ENCODE data around the gene PTPRM. TPM values are rescaled to one million over a fixed set of nuclear protein-coding genes. Genes with fewer than 3 reads are reported as not detected.

Gene PTPRM
- total RNA-seq, 1 experiment from 2014 or later: 6.2 TPM

GRCh38 chr18:7855671-7856070, 288.6 kb downstream of the PTPRM start:
- no peak overlapping the region for H3K56ac ChIP-seq (ENCODE audit: insufficient read length, low read depth, low read length)
- no peak overlapping the region for H3K18ac ChIP-seq (ENCODE audit: insufficient read length, low read depth, low read length)
- H3K23me2 ChIP-seq (ENCODE audit: insufficient read length, low read depth, low read length, poor library complexity, severe bottlenecking): no peaks in the 10 kb centered on the region
- H3T11ph ChIP-seq (ENCODE audit: low read length): no peak overlapping the region
- no peak overlapping the region for H4K8ac ChIP-seq (replicated peaks; ENCODE audit: insufficient read length, low read depth, low read length)
- Mint-ChIP-seq H3K4me3 (no peak overlapping the region), H3K27me3 (ENCODE audit: low read depth) (no peaks in the 10 kb centered on the region), H3K4me1 (no peaks in the 10 kb centered on the region), H3K9me3 (peaks cover 4 to 9% of the 10 kb centered on the region in 2 experiments; a peak in 3 of 5 replicates), H3K36me3 (ENCODE audit: insufficient read depth in 1 of 3, low read depth in 3 of 3) (peaks cover 0 to 2% (median 0%) of the 10 kb centered on the region in 3 experiments; a peak in 2 of 7 replicates), H3K27ac (no peak overlapping the region)
- no peak overlapping the region for H3K4ac ChIP-seq (ENCODE audit: low read depth, low read length)
- no peak overlapping the region for H2BK5ac ChIP-seq (ENCODE audit: insufficient read length, low read length)
- TF ChIP-seq CTCF (conservative IDR thresholded peaks at IDR 0.05): no peak
- no peak overlapping the region for H3K27ac ChIP-seq (ENCODE audit: insufficient read length, low read depth, low read length)
- no peak overlapping the region for H2BK12ac ChIP-seq (ENCODE audit: insufficient read length, low read depth, low read length)
- no peak overlapping the region for H3K14ac ChIP-seq (ENCODE audit: insufficient read depth, low read length)
- H3K9me3 ChIP-seq (ENCODE audit: control insufficient read depth, low read depth, low read length): no peaks in the 10 kb centered on the region
- no peak overlapping the region for H2BK20ac ChIP-seq (ENCODE audit: low read depth, low read length, poor library complexity, severe bottlenecking)
- no peak overlapping the region for H2AFZ ChIP-seq (ENCODE audit: low read length)
- H3K79me1 ChIP-seq (ENCODE audit: insufficient read depth, low read depth, low read length, poor library complexity, severe bottlenecking): no peaks in the 10 kb centered on the region
- H4K5ac ChIP-seq (ENCODE audit: insufficient read length, low read depth, low read length): no peak overlapping the region
- H2BK15ac ChIP-seq (ENCODE audit: low read depth, low read length): no peak overlapping the region
- H3K9ac ChIP-seq (ENCODE audit: extremely low read depth, insufficient read length, low read length): no peak overlapping the region
- H3K27me3 ChIP-seq (ENCODE audit: insufficient read depth, low read length): no peaks in the 10 kb centered on the region
- H3K23ac ChIP-seq (ENCODE audit: insufficient read length, low read depth, low read length): no peak overlapping the region
- H4K91ac ChIP-seq (ENCODE audit: insufficient read length, low read depth, low read length): no peak overlapping the region
- H2BK120ac ChIP-seq (ENCODE audit: low read depth, low read length, poor library complexity, severe bottlenecking): no peak overlapping the region
- no peaks in the 10 kb centered on the region for H3K79me2 ChIP-seq (ENCODE audit: insufficient read depth, low read length)
- no peak overlapping the region for H3K4me2 ChIP-seq (ENCODE audit: insufficient read depth, insufficient read length, low read length)
- H3K4me1 ChIP-seq (ENCODE audit: insufficient read depth, low read length): no peaks in the 10 kb centered on the region
- H4K20me1 ChIP-seq (ENCODE audit: control insufficient read depth, insufficient read depth, insufficient read length): no peaks in the 10 kb centered on the region
- no peak for DNase-seq
- H2AK5ac ChIP-seq (ENCODE audit: insufficient read length, low read length): no peak overlapping the region
- no CpG with 5 or more reads among the region's 1 CpG for WGBS (ENCODE audit: extremely low coverage, insufficient read length, low lambda C conversion rate)
